ENCODE results near the gene DEFB110. TPM values are rescaled to one million over a fixed set of nuclear protein-coding genes. Genes with fewer than 3 reads are reported as not detected.

The DEFB110 gene
- total RNA-seq: not detected

DNA sequence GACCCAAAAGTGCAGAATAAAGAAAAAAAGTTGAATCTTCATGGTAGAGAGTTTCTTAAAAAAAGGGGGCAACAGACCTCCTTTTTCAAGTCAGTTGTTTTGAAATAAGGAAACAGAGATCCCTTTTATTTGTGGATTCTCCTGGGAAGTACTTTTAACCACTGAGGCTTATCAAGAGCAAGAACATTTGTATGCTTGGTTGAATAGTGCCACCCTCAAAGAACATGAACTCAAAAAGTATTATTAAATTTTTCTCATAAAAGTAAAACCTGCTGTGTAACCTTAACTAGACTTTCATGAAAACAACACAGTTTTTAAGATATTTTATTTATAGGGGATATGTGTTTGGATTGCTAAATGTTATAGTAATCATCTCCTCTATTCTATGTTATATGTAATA is at the start of gene DEFB110:
TSS of gene DEFB110 (minus strand) at position 101 of the 400 bp plus-strand sequence. CDS start at position 42, 59 bp downstream.
- Histone ChIP-seq H3K4me1 (no peaks in the 10 kb centered on the region), H3K4me3 (no peak within 1 kb of the TSS), H3K27me3 (no peaks in the 10 kb centered on the region), H3K9me3 (no peaks in the 10 kb centered on the region), H3K36me3 (no peaks in the 10 kb centered on the region), H3K27ac (no peak within 1 kb of the TSS)
- DNase-seq (ENCODE audit: low spot score): no peak
- no peak for TF ChIP-seq CTCF (IDR thresholded peaks at IDR 0.05)

DNA sequence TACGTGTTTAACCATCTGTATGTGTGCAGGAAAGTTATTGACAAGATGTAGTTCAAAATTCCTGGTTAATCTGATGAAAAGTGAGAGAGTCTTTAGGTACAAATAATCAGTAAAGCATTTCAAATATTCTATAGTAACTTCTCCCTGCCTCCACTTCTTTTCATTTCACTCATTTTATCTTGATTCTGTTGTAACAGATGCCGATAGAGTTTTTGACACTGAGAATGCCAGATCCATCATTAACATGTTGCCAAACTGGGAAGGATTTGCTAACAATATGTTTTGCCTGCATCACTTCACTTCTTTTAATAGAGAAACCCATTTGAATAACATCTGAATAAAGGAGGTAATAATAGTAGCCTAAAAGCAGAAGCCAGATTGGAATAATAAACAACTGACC is 48.3 kb upstream of the DEFB110 start:
- no peaks in the 10 kb centered on the region for H3K9me3 ChIP-seq
- DNase-seq (ENCODE audit: low spot score): no peak
- no peak overlapping the region for H3K27ac ChIP-seq
- no peaks in the 10 kb centered on the region for H3K4me1 ChIP-seq
- H3K27me3 ChIP-seq: no peaks in the 10 kb centered on the region
- no peaks in the 10 kb centered on the region for H3K36me3 ChIP-seq
- H3K4me3 ChIP-seq: no peak overlapping the region
- no peak for TF ChIP-seq CTCF (IDR thresholded peaks at IDR 0.05)

GRCh38 chr6:50062051-50062450 is 40.3 kb upstream of the DEFB110 start:
- no peaks in the 10 kb centered on the region for H3K36me3 ChIP-seq
- H3K27ac ChIP-seq: no peak overlapping the region
- H3K27me3 ChIP-seq: no peaks in the 10 kb centered on the region
- H3K4me3 ChIP-seq: no peak overlapping the region
- no peak for DNase-seq (ENCODE audit: low spot score)
- H3K9me3 ChIP-seq: no peaks in the 10 kb centered on the region
- no peaks in the 10 kb centered on the region for H3K4me1 ChIP-seq
- no peak for TF ChIP-seq CTCF (IDR thresholded peaks at IDR 0.05)

DNA sequence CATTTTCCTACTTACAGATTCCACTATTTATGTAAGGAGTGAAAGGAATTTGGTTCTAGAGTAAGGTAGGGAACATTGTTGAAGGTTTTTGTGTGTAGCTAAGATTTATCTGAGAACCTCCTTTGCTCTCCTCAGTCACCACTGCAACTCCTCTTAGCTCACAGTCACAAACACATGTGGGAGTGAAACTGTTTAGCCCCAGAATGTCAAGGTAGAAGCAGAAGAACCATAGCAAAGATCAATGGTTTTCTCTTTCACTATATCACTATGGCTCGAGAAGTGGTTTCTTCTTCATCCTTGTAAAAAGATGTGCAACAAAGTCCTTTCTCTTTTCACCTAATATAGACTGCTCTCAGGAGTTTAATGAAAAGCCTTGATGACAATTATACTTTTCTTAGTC is 34.4 kb upstream of the DEFB110 start:
- H3K4me1 ChIP-seq: no peaks in the 10 kb centered on the region
- no peak for DNase-seq (ENCODE audit: low spot score)
- no peak for TF ChIP-seq CTCF (IDR thresholded peaks at IDR 0.05)

GRCh38 chr6:50049829-50050228 is 28.0 kb upstream of the DEFB110 start, which contains the start of gene DEFB112:
TSS of gene DEFB112 (minus strand) at chr6:50049929. CDS start at chr6:50049869, 60 bp downstream.
- Histone ChIP-seq H3K36me3 (no peaks in the 10 kb centered on the region), H3K9me3 (no peaks in the 10 kb centered on the region), H3K4me1 (no peaks in the 10 kb centered on the region), H3K27ac (no peak within 1 kb of the TSS), H3K27me3 (no peaks in the 10 kb centered on the region), H3K4me3 (no peak within 1 kb of the TSS)
- no peak for DNase-seq (ENCODE audit: low spot score)
- TF ChIP-seq CTCF (IDR thresholded peaks at IDR 0.05): no peak

More for the DNA sequence above, 34.4 kb upstream of the DEFB110 start:
- Histone ChIP-seq H3K9me3 (no peaks in the 10 kb centered on the region), H3K4me3 (no peak overlapping the region), H3K27me3 (no peaks in the 10 kb centered on the region), H3K27ac (no peak overlapping the region), H3K36me3 (no peaks in the 10 kb centered on the region)

GRCh38 chr6:50047026-50047425 is 25.2 kb upstream of the DEFB110 start:
- no peaks in the 10 kb centered on the region for H3K36me3 ChIP-seq
- TF ChIP-seq CTCF (IDR thresholded peaks at IDR 0.05): no peak
- no peaks in the 10 kb centered on the region for H3K27me3 ChIP-seq
- H3K27ac ChIP-seq: no peak overlapping the region
- DNase-seq (ENCODE audit: low spot score): no peak
- H3K9me3 ChIP-seq: no peaks in the 10 kb centered on the region
- no peaks in the 10 kb centered on the region for H3K4me1 ChIP-seq
- no peak overlapping the region for H3K4me3 ChIP-seq
